HEK293 (cell line): Measurements from ENCODE around the gene TRUB2.
A peak's percentile ranks its signal among the peaks of the same experiment; 100 is the strongest.

Source experiments
- KLF8 ChIP-seq: fragments of 450-650 bp; formaldehyde crosslinking; IDR thresholded peaks from 2 replicates; pipeline ENCODE4 v1.5.1; 2016; ENCODE audit warnings: missing biosample characterization, missing genetic modification characterization
- SCRT1 ChIP-seq: fragments of 450-650 bp; formaldehyde crosslinking; IDR thresholded peaks from 2 replicates; pipeline ENCODE4 v1.5.1; 2016; ENCODE audit warnings: missing biosample characterization, missing genetic modification characterization, borderline replicate concordance
- WT1 ChIP-seq: fragments of 450-650 bp; formaldehyde crosslinking; IDR thresholded peaks from 2 replicates; pipeline ENCODE4 v1.5.1; 2016; ENCODE audit warnings: missing biosample characterization, missing genetic modification characterization
- ZBTB17 ChIP-seq: fragments of 450-650 bp; formaldehyde crosslinking; IDR thresholded peaks from 2 replicates; pipeline ENCODE4 v1.5.1; 2016; ENCODE audit warnings: missing biosample characterization, missing genetic modification characterization
- ZBTB20 ChIP-seq: fragments of 450-650 bp; formaldehyde crosslinking; IDR thresholded peaks from 2 replicates; pipeline ENCODE4 v1.5.1; 2016; ENCODE audit warnings: missing biosample characterization, missing genetic modification characterization
- ZBTB7A ChIP-seq: fragments of 450-650 bp; formaldehyde crosslinking; IDR thresholded peaks from 2 replicates; pipeline ENCODE4 v1.5.1; 2016; ENCODE audit warnings: low read depth, missing biosample characterization, missing genetic modification characterization
- ZNF10 ChIP-seq: fragments of 450-650 bp; formaldehyde crosslinking; IDR thresholded peaks from 2 replicates; pipeline ENCODE4 v1.5.1; 2017; ENCODE audit warnings: missing biosample characterization, missing genetic modification characterization
- ZNF157 ChIP-seq: fragments of 450-650 bp; formaldehyde crosslinking; IDR thresholded peaks from 2 replicates; pipeline ENCODE4 v1.5.1; 2016; ENCODE audit warnings: missing biosample characterization, missing genetic modification characterization
- ZNF2 ChIP-seq: fragments of 450-650 bp; formaldehyde crosslinking; IDR thresholded peaks from 2 replicates; pipeline ENCODE4 v1.5.1; 2016; ENCODE audit warnings: missing biosample characterization, missing genetic modification characterization
- ZNF341 ChIP-seq: fragments of 450-650 bp; formaldehyde crosslinking; IDR thresholded peaks from 2 replicates; pipeline ENCODE4; 2016; ENCODE audit warnings: low read depth, missing biosample characterization, missing genetic modification characterization
- ZNF433 ChIP-seq: fragments of 450-650 bp; formaldehyde crosslinking; IDR thresholded peaks from 2 replicates; pipeline ENCODE4 v1.5.1; 2016; ENCODE audit warnings: missing biosample characterization, missing genetic modification characterization, low read depth
- ZNF600 ChIP-seq: fragments of 450-650 bp; formaldehyde crosslinking; IDR thresholded peaks from 2 replicates; pipeline ENCODE4 v1.5.1; 2016; ENCODE audit warnings: missing biosample characterization, missing genetic modification characterization
- ZNF623 ChIP-seq: fragments of 450-650 bp; formaldehyde crosslinking; IDR thresholded peaks from 2 replicates; pipeline ENCODE4 v1.5.1; 2016; ENCODE audit warnings: missing biosample characterization, missing genetic modification characterization
- ZNF629 ChIP-seq: fragments of 450-650 bp; formaldehyde crosslinking; IDR thresholded peaks from 2 replicates; pipeline ENCODE4 v1.5.1; 2017; ENCODE audit warnings: missing biosample characterization, missing genetic modification characterization
- ZNF664 ChIP-seq: fragments of 450-650 bp; formaldehyde crosslinking; IDR thresholded peaks from 2 replicates; pipeline ENCODE4 v1.5.1; 2016; ENCODE audit warnings: missing biosample characterization, missing genetic modification characterization
- ZNF677 ChIP-seq: fragments of 450-650 bp; IDR thresholded peaks from 2 replicates; pipeline ENCODE4 v1.5.0; 2018; ENCODE audit warnings: missing biosample characterization, mild to moderate bottlenecking, missing genetic modification characterization, moderate library complexity
- ZNF76 ChIP-seq: fragments of 450-650 bp; formaldehyde crosslinking; IDR thresholded peaks from 2 replicates; pipeline ENCODE4; 2016; ENCODE audit warnings: low read depth, missing biosample characterization, missing genetic modification characterization, borderline replicate concordance
- ZNF768 ChIP-seq: fragments of 450-650 bp; formaldehyde crosslinking; IDR thresholded peaks from 2 replicates; pipeline ENCODE4 v1.5.1; 2018; ENCODE audit warnings: missing biosample characterization, mild to moderate bottlenecking, missing genetic modification characterization
- ZSCAN16 ChIP-seq: fragments of 450-650 bp; formaldehyde crosslinking; IDR thresholded peaks from 2 replicates; pipeline ENCODE4 v1.5.1; 2016; ENCODE audit warnings: missing biosample characterization, missing genetic modification characterization
- TF ChIP-seq, protein P1 (sequence below): fragments of 450-650 bp; formaldehyde crosslinking; IDR thresholded peaks from 2 replicates; pipeline ENCODE4 v1.5.1; 2016; ENCODE audit warnings: missing biosample characterization, missing genetic modification characterization, borderline replicate concordance
- TF ChIP-seq, protein P2 (sequence below): fragments of 450-650 bp; formaldehyde crosslinking; IDR thresholded peaks from 2 replicates; pipeline ENCODE4 v1.5.1; 2016; ENCODE audit warnings: missing biosample characterization, missing genetic modification characterization
- TF ChIP-seq, protein P3 (sequence below): fragments of 450-650 bp; formaldehyde crosslinking; IDR thresholded peaks from 2 replicates; pipeline ENCODE4 v1.5.1; 2016; ENCODE audit warnings: missing biosample characterization, missing genetic modification characterization
- TF ChIP-seq, protein P4 (sequence below): fragments of 450-650 bp; formaldehyde crosslinking; IDR thresholded peaks from 2 replicates; pipeline ENCODE4 v1.5.1; 2016; ENCODE audit warnings: missing biosample characterization, missing genetic modification characterization
- TF ChIP-seq, protein P5 (sequence below): fragments of 450-650 bp; formaldehyde crosslinking; IDR thresholded peaks from 2 replicates; pipeline ENCODE4 v1.5.1; 2016; ENCODE audit warnings: missing biosample characterization, missing genetic modification characterization
- TF ChIP-seq, protein P6 (sequence below): fragments of 450-650 bp; formaldehyde crosslinking; IDR thresholded peaks from 2 replicates; pipeline ENCODE4 v1.5.1; 2016; ENCODE audit warnings: missing biosample characterization, missing genetic modification characterization

The TRUB2 gene

DNA sequence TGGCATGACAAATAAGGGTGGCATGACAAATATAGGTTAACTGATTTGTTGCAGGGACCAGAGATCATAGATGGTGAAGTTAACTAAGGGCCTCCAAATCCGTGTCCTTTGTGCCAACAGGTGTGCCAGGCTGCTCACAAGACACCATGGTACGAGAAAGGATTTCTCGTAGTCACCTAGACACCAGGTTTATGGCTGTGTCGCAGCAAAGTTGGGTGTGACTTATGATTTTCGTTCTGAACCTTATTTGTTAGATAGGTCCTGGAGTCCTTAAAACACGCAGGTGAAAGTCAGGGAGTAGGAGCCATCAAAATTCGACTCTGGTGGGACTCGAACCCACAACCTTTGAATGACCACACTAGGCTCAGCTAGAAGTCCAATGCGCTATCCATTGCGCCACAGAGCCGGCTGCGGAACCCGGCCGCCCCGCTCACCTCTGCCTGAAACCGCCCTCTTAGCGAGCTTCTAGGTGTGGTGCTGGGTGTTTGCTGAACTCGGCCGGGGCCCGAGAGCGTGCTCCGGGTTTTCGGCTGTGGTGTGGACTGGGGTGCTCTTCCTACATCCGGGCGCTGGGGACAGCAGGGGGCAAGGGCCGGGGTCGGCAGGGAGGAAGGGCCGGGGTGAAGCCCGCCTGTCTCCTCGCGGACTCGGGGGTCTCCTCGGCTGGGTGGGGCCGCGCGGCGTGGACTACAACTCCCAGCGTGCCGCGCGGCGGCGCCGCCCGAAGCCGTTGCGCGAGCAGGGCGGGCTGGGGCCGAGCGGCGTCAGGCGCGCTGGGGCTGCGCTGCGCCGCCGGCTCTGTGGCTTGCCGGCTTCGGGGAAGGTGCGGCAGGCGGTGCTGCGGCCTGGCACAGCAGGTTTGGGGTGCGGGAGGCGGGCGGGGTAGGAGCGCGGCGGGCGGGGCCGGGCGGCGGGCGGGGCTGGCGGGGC lies 17.8 kb upstream of the TRUB2 start, which contains the start of gene SLC27A4 (continued):
- TF ChIP-seq ZNF10 (tag by site-specific recombination) (peak; percentile 20; the same call in 1 of the 2 replicates), ZNF677 (tag by site-specific recombination) (no peak), ZNF157 (tag by site-specific recombination) (no peak), ZBTB17 (tag by site-specific recombination) (peak; percentile 82), WT1 (tag by site-specific recombination) (0 out of 2 replicates have a peak, but pooled peaks have one; percentile 31), ZNF76 (peak; percentile 93), SCRT1 (peak; percentile 86), ZNF600 (tag by site-specific recombination) (peak; percentile 71), ZSCAN16 (tag by site-specific recombination) (peak; percentile 76; the same call in 1 of the 2 replicates), ZBTB7A (tag by site-specific recombination) (peak; percentile 85), KLF8 (tag by site-specific recombination) (peak; percentile 95), ZBTB20 (tag by site-specific recombination) (peak; percentile 68), ZNF623 (tag by site-specific recombination) (no peak), ZNF2 (0 out of 2 replicates have a peak, but pooled peaks have one; percentile 62), ZNF341 (tag by site-specific recombination) (no peak; the same call in 1 of the 2 replicates), ZNF768 (tag by site-specific recombination) (no peak), ZNF664 (tag by site-specific recombination) (no peak), ZNF433 (tag by site-specific recombination) (no peak), ZNF629 (tag by site-specific recombination) (peak; percentile 63)
- TF ChIP-seq, protein P1, sequence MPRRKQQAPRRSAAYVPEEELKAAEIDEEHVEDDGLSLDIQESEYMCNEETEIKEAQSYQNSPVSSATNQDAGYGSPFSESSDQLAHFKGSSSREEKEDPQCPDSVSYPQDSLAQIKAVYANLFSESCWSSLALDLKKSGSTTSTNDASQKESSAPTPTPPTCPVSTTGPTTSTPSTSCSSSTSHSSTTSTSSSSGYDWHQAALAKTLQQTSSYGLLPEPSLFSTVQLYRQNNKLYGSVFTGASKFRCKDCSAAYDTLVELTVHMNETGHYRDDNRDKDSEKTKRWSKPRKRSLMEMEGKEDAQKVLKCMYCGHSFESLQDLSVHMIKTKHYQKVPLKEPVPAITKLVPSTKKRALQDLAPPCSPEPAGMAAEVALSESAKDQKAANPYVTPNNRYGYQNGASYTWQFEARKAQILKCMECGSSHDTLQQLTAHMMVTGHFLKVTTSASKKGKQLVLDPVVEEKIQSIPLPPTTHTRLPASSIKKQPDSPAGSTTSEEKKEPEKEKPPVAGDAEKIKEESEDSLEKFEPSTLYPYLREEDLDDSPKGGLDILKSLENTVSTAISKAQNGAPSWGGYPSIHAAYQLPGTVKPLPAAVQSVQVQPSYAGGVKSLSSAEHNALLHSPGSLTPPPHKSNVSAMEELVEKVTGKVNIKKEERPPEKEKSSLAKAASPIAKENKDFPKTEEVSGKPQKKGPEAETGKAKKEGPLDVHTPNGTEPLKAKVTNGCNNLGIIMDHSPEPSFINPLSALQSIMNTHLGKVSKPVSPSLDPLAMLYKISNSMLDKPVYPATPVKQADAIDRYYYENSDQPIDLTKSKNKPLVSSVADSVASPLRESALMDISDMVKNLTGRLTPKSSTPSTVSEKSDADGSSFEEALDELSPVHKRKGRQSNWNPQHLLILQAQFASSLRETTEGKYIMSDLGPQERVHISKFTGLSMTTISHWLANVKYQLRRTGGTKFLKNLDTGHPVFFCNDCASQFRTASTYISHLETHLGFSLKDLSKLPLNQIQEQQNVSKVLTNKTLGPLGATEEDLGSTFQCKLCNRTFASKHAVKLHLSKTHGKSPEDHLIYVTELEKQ (tag by site-specific recombination), result no peak
- TF ChIP-seq, protein P2, sequence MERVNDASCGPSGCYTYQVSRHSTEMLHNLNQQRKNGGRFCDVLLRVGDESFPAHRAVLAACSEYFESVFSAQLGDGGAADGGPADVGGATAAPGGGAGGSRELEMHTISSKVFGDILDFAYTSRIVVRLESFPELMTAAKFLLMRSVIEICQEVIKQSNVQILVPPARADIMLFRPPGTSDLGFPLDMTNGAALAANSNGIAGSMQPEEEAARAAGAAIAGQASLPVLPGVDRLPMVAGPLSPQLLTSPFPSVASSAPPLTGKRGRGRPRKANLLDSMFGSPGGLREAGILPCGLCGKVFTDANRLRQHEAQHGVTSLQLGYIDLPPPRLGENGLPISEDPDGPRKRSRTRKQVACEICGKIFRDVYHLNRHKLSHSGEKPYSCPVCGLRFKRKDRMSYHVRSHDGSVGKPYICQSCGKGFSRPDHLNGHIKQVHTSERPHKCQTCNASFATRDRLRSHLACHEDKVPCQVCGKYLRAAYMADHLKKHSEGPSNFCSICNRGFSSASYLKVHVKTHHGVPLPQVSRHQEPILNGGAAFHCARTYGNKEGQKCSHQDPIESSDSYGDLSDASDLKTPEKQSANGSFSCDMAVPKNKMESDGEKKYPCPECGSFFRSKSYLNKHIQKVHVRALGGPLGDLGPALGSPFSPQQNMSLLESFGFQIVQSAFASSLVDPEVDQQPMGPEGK (tag by site-specific recombination), result peak; percentile 59
- TF ChIP-seq, protein P3, sequence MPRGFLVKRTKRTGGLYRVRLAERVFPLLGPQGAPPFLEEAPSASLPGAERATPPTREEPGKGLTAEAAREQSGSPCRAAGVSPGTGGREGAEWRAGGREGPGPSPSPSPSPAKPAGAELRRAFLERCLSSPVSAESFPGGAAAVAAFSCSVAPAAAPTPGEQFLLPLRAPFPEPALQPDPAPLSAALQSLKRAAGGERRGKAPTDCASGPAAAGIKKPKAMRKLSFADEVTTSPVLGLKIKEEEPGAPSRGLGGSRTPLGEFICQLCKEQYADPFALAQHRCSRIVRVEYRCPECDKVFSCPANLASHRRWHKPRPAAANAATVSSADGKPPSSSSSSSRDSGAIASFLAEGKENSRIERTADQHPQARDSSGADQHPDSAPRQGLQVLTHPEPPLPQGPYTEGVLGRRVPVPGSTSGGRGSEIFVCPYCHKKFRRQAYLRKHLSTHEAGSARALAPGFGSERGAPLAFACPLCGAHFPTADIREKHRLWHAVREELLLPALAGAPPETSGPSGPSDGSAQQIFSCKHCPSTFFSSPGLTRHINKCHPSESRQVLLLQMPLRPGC, result no peak
- TF ChIP-seq, protein P4, sequence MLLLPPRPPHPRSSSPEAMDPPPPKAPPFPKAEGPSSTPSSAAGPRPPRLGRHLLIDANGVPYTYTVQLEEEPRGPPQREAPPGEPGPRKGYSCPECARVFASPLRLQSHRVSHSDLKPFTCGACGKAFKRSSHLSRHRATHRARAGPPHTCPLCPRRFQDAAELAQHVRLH (tag by site-specific recombination), result peak; percentile 75; the same call in 1 of the 2 replicates
- TF ChIP-seq, protein P5, sequence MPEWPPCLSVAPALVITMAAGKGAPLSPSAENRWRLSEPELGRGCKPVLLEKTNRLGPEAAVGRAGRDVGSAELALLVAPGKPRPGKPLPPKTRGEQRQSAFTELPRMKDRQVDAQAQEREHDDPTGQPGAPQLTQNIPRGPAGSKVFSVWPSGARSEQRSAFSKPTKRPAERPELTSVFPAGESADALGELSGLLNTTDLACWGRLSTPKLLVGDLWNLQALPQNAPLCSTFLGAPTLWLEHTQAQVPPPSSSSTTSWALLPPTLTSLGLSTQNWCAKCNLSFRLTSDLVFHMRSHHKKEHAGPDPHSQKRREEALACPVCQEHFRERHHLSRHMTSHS, result no peak
- TF ChIP-seq, protein P6, sequence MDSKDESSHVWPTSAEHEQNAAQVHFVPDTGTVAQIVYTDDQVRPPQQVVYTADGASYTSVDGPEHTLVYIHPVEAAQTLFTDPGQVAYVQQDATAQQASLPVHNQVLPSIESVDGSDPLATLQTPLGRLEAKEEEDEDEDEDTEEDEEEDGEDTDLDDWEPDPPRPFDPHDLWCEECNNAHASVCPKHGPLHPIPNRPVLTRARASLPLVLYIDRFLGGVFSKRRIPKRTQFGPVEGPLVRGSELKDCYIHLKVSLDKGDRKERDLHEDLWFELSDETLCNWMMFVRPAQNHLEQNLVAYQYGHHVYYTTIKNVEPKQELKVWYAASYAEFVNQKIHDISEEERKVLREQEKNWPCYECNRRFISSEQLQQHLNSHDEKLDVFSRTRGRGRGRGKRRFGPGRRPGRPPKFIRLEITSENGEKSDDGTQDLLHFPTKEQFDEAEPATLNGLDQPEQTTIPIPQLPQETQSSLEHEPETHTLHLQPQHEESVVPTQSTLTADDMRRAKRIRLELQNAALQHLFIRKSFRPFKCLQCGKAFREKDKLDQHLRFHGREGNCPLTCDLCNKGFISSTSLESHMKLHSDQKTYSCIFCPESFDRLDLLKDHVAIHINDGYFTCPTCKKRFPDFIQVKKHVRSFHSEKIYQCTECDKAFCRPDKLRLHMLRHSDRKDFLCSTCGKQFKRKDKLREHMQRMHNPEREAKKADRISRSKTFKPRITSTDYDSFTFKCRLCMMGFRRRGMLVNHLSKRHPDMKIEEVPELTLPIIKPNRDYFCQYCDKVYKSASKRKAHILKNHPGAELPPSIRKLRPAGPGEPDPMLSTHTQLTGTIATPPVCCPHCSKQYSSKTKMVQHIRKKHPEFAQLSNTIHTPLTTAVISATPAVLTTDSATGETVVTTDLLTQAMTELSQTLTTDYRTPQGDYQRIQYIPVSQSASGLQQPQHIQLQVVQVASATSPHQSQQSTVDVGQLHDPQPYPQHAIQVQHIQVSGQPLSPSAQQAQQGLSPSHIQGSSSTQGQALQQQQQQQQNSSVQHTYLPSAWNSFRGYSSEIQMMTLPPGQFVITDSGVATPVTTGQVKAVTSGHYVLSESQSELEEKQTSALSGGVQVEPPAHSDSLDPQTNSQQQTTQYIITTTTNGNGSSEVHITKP (tag by site-specific recombination), result 0 out of 2 replicates have a peak, but pooled peaks have one; percentile 22
